CD4-positive, alpha-beta T cell treated with Interferon gamma for 1 hour (primary cell): ENCODE results near the gene CRHR2.

Experiments
- DNase-seq: peaks from one replicate; pipeline ENCODE4 v3.0.0-alpha.2; 2020

Gene CRHR2

DNA sequence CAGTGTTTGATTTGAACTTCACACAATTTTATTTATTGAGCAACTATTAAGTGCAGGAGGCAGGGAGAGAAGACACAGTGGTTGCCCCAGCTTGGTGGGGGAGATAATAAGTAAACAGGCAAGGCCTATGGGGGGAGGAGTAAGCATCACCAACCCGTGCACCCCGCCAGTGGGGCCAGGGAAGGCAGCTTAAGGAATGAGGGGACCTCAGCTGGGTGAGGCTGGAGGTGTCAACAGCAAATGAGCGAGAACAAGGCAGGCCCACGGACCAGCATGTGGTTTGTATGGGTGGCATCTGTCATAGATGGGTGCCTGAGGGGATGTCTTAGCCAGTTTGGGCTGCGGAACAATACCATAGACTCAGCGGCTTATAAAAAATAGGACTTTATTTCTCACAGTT, 24.1 kb upstream of the CRHR2 start:
- DNase-seq = no peak

DNA sequence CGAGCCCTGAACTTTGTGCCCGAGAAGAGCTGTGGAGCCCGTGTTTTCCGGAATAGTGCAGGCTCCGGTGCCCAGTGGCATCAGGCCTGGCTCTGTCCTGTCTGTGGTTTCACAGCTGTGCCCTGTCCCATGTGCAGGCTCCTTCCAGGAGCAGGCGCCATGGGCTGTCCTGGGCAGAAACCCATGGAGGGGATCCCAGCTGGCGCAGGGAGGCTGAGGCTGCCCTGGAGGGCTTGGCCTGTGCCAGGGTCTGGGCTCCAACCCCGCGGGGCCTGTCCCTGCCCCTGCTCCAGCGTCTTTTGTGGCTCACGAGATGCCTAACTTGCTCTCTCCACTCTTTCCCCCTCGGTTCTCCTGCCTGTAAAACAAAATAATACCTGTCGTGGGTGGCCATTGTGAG, 23.3 kb upstream of the CRHR2 start:
- DNase-seq = no peak

DNA sequence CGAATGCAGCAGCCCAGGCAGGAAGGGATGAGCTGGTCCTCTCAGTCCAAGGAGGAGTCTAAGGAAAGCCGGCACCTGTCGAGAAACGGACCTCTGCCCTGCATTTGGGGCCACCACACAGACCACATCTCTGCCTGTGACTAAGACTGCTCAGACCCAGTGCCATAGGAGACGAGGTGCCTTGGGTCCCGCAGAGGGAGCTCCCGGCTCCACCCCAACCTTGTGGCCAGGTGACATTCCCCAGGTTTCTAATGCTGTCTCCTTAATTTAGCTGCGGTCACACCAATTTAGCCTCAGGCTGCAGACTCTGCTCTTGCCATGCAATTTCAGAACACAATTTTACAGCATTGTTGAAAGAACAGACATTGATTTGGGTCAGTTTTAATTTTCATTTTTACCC, 22.8 kb upstream of the CRHR2 start:
- DNase-seq = no peak

DNA sequence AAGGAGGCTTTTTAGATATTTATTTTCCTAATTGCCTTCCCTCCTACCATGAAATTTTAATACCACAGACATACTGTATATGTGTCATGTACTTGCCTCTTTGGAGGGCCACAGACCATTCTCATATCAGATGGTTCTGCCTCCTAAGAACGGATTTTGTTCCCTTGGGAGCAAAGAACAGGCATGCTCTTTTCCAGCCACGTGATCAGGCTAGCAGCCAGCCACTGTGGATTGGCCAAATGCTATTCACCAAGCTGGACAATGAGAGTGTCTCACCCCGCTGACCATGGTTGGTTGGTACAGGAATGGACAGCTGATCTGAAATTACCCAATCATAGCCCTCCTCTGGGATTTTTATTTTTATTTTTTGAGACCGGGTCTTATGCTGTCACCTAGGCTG, 21.5 kb upstream of the CRHR2 start:
- no peak for DNase-seq

- DNase-seq = peak; percentile 32
These were observed 19.9 kb upstream of the CRHR2 start for GRCh38 chr7:30702200-30702599.

DNA sequence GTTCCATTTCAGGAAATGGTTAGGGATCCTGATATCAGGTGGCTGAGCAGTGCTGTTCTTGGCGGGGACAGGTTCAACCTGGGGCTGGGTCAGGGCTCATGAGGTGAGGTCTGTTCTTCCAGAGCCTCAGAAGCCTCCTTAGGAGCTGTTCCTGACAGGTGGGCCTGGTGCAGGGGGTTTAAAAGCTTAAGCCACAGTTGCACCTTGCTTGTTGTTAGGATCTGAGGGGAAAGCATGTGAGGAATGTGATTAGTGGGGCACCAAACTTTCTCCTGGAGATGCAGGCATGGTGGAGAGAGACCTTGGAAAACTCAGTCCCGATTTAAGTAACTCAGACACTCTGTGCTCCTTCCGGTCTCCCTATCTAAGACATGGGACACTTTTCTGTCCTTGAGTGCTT, 18.7 kb upstream of the CRHR2 start:
- DNase-seq = no peak

DNA sequence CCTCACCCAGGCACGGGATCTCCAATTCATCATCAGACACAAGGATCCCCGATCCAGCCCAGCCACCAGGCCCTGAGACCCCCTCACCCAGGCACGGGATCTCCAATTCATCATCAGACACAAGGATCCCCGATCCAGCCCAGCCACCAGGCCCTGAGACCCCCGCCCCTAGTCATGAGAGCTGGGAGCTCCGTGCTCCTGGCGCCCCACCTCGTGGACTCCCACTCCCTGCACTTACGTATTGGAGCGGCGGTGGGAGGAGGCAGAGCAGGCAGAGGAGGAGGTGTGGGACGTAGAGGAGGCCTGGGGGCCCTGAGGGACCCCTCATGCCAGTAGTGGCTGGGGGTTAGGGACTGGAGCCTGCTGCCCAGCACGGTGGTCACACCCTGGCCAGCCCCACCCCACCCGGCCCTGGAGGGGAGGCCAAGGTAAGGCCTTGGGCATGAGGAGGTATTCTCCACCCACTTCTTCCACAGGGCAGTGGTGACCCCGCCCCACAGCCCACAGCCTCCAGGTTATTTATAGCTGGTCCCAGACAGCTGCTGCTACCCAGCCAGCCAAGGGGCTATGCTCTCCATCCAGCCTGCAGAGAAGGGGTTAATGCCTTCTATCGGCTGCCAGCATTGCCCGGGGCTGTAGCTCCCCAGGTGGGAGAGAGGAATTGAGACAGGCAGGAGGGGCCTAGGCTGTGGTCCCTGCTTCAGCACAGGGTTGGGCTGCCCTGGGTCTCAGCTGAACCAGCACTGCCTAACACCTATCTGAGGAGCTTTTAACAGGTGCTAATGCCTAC, 17.6 kb upstream of the CRHR2 start:
- DNase-seq = no peak

DNA sequence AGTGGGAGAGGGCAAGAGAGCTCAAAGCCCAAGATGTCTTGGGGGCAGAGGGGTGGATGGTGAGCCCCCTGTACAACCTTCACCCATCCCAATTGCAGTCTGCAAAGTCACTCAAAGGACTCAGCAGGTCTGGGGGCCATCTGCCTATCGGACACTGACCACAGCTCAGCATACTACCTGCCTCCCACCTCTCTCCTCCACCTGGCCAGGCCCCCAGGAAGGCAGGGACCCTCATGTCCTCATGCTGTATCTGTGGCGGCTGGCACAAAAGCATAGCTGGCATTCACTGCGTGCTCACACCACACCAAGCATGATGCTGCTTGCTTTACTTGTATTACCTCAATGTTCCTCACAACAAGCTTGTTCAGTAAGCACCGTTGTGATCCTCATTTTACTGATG, 16.2 kb upstream of the CRHR2 start:
- DNase-seq = no peak

DNA sequence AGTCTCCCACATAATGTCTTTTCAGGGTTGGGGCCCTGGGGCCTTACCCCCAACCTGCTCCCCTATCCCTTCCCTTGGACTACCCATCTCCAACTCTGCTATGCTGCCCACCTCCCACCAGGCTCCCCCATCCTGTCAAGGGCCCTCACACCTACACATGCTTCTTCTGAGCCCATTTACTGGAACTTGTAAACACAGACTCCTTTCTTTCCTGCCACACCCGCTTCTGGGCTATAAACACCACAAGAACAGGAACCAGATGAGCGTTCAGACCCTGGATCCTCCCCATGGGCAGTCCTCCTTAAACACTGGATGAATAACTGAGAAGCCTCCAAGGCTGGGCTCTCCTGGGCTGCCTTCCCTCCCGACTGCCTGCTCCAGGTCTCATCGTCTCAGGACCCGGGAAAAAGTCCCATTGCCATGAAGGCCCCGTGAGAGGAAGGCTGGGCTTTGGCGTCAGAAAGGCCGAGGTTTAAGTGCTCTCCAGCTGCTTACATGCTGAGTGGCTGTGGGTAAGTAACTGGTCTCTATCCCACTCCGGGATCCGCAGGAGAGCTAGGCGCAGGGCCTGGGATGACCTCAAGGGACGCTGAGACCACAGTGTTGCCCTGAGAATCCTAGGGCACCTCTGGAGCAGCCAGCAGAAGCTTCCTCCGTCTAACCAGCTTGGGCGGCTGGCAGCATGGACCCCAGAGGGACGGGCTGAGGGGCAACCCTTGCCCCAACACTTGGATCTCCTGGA, 15.6 kb upstream of the CRHR2 start:
- DNase-seq = no peak

DNA sequence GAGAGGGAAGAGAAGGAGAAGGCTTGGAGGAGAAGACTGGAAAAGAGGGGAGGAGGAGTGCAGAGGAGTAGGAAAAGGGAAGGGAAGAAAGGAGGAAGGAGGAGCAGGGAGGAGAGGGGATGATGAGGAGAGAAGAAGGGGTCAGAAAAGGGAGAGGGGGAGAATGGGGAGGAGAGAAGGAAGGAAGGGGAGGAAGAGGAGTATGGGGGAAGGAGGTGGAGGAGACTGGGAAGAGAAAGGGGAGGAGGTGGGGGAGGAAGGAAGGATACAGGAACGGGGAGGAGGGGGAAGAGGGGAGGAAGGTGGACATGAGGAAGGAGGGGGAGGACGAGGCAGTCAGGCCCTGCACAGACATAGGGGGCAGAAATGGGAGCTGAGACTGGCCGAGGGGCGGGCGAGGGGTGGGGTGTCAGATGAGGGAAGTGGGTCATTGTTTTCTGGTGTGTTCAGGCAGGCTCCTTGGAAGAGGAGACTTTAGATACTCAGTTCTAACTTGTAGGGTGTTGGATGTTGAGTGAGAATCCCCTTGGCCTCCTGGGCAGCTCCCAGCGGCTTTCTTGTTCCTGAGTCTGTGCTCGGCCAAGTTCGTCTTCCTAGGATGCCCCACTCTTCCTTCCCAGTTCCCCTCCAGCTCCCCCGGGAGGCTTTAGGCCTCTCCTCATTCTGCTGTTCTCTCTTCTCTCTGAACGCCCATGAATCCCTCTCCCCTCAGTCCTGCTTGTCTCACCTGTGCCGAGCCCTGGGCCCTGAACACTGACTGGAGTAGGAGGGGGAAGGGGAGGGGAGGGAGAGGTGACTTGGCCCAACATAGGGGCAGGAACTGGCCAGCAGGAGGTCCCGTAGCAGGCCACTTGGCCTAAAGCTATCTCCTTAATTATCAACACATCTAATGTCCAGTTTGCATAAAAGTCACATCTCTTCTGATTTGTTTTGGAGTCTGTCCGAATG, 12.8 kb upstream of the CRHR2 start:
- no peak for DNase-seq

GRCh38 chr7:30694218-30694745, 12.0 kb upstream of the CRHR2 start:
- DNase-seq = no peak

- DNase-seq = no peak
These were observed 10.6 kb upstream of the CRHR2 start for GRCh38 chr7:30692882-30693281.

DNA sequence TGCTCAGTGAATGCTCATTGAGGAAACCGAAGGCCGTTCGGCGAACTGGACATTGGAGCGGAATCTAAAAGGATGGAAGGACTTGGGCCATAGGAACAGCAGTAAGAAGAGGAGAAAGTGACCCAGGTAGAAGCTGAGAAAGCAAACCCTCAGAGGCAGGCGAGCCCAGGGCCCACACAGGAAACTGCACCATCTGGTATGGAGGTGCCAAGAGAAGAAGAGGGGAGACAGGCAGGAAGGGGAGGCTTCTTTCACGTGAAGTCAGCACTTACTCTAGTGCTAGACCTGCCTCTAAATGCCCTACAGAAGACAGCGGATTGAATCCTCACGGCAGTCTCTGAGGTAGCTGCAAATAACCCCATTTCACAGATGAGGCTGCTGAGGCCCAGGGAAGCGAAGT, 10.2 kb upstream of the CRHR2 start:
- DNase-seq = no peak

DNA sequence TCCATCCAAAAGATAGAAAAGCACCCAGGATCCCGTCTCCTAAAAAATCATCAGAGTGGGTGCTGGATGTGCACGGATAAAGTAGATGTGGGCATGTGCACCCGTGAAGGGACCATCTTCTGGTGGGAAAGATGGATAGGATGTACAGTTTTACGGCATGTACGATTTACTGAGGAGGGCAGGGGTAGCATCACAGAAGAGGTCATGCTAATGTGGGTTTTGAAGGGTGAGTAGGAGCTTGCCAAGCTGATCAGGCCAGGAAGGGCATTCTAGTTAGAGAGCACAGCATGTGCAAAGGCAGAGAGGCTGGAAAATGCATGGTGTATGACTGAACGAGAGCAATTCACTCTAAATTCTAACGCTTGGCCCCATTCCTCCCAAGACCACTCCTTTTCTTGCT, 7.8 kb upstream of the CRHR2 start:
- DNase-seq = no peak

DNA sequence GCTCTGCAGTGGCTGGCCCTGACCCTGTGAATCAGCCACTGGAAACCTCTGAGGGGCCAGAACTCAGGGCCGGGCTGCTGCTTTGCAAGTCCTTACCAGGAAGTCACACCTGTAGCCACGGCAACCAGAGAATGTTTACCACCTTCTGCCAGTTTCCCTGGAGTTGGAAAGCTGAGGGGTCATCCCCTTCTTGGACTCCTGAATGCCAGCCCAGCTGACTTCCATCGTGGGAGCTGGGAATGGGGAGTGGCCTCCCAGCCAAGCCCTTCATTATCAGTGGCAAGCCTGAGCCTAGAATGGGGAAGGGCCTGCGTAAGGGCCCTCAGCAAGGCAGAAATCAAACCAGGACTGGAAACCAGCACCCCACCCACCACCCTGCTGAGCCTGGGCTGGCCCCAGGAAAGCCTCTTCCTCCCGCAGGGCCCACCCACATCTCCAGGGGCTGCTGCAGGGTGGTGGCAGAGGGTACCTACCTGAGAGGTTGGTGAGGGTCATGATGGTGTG, 6.5 kb upstream of the CRHR2 start:
- no peak for DNase-seq

- DNase-seq = no peak
These were observed 5.3 kb upstream of the CRHR2 start for GRCh38 chr7:30687604-30688003.

DNA sequence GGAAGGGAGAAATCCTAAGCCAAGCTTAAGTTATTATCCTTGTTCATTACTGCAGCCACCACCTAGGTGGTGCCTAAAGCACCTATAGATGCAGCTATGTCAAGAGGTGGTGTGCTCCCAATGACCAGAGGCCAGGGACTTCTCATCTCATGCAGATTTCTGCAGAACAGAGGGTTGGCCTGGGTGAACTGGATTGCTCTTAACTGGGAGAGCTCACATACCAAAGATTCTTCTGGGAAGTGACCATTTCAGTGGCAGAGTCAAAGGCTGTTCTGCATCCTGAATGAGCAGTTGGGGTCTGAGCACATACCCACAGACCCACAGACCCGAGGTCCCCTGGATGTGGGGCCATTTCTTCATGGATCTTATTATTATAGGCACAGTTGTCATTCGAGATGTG, 2.1 kb upstream of the CRHR2 start:
- DNase-seq = no peak

DNA sequence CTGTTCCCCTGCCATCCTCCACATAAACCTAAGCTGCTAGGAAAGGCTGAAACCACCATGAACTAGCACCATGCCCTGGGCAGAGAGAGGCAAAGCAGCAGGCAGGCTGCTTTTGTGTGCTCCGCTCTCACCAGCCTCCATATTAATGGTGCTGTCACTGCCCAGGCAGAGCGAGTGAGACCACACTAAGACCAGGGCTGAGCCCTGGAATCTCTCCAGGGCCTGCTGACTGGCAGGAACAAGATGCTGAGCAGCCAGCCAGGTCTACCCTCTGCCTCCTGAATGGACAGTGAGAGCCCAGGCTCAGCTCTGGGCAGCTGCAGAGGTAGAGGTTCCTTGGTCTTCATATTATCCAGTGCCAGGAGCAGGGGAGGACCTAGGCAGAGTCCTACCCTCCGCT, 1.6 kb upstream of the CRHR2 start:
- no peak for DNase-seq

- DNase-seq = no peak
These were observed 1.1 kb upstream of the CRHR2 start for GRCh38 chr7:30683306-30683705.

DNA sequence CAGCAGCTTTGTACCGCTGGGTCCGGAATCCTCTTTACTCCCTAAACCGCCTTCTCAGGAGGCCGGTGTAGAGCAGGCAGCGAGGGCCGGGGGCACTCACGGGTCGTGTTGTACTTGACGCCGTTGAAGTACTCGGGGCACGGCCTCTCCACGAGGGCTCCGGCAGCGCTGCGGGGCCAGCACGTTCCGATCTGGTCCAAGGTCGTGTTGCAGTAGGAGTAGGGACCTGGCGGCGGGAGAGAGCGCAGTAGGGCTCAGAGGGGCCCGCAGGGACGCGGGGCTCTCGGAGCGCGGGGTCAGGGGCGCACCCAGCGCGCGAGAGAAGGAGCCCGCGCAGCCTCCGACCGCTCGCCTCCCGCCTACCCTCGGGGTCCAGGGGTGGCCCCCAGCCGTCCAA, 443 bp downstream of the CRHR2 start:
- no peak for DNase-seq

GRCh38 chr7:30681331-30681797, 892 bp downstream of the CRHR2 start:
- DNase-seq = no peak

- DNase-seq = no peak
These were observed 2.6 kb downstream of the CRHR2 start for GRCh38 chr7:30679664-30680063.

- no peak for DNase-seq
These were observed 3.5 kb downstream of the CRHR2 start for GRCh38 chr7:30678805-30679204.
